IMR-90 (cell line): Measurements from ENCODE around the gene GALNT17. TPM values are rescaled to one million over a fixed set of nuclear protein-coding genes. Genes with fewer than 3 reads are reported as not detected.

Experiments
- ATAC-seq: fragments of 200-7000 bp; cut with Tn5 transposase; 2 replicates; pipeline ENCODE4 v1.9.1; 2020; ENCODE audit warnings: low read depth, mild to moderate bottlenecking, moderate library complexity
- BruUV-seq: library from RNA; stranded (reverse); fragments of 400-500 nt; replicated peaks from 2 replicates; lab custom pipeline; 2021; lab: Mats Ljungman, UMichigan
- CTCF ChIA-PET: fragments of 300-600 bp; formaldehyde crosslinking; extraction: SDS; loops from one replicate; lab custom pipeline; 2021; ENCODE audit warnings: antibody characterized with exemption; lab: Yijun Ruan, JAX
- POLR2A ChIA-PET: fragments of 300-600 bp; sonication (Branson Sonifier 250); formaldehyde crosslinking; loops from one replicate; lab custom pipeline; 2022; ENCODE audit warnings: antibody characterized with exemption; ENCODE audit not compliant: unreplicated experiment; lab: Charles Lee
- DNase-seq: peaks from one replicate; pipeline ENCODE4 v3.0.0; 2013
- H2AFZ ChIP-seq: replicated peaks from 2 replicates; pipeline ENCODE3; 2013; ENCODE audit warnings: low read length, mild to moderate bottlenecking; ENCODE audit not compliant: poor library complexity
- H2AK5ac ChIP-seq: 2 replicates; pipeline ENCODE4 v1.6.1; 2013; ENCODE audit warnings: low read depth, low read length, inconsistent platforms
- H2AK9ac ChIP-seq: replicated peaks from 2 replicates; pipeline ENCODE3; 2013; ENCODE audit warnings: mild to moderate bottlenecking, low read depth, low read length, moderate library complexity; ENCODE audit not compliant: poor library complexity
- H2BK120ac ChIP-seq: 2 replicates; pipeline ENCODE4 v1.6.1; 2013; ENCODE audit warnings: low read depth, low read length, inconsistent platforms
- H2BK15ac ChIP-seq: 3 replicates; pipeline ENCODE4 v1.6.1; 2013; ENCODE audit warnings: low read depth, low read length, inconsistent platforms
- H2BK20ac ChIP-seq: 2 replicates; pipeline ENCODE4 v1.6.1; 2013; ENCODE audit warnings: low read depth, mild to moderate bottlenecking, inconsistent platforms, low read length, moderate library complexity
- H2BK5ac ChIP-seq: 2 replicates; pipeline ENCODE4 v1.6.1; 2013; ENCODE audit warnings: mild to moderate bottlenecking, low read depth, low read length, inconsistent platforms; ENCODE audit not compliant: poor library complexity, severe bottlenecking
- H3K14ac ChIP-seq: replicated peaks from 2 replicates; pipeline ENCODE4 v1.6.1; 2013; ENCODE audit warnings: low read depth, low read length, inconsistent platforms
- H3K18ac ChIP-seq: 2 replicates; pipeline ENCODE4 v1.6.1; 2013; ENCODE audit warnings: low read depth, low read length, control low read depth
- H3K23ac ChIP-seq: 2 replicates; pipeline ENCODE4 v1.6.1; 2013; ENCODE audit warnings: low read depth, low read length, inconsistent platforms
- H3K27ac ChIP-seq: 2 replicates; pipeline ENCODE4 v1.5.1; 2013; ENCODE audit warnings: mild to moderate bottlenecking, control low read depth, low read length; ENCODE audit not compliant: insufficient read depth
- H3K27me3 ChIP-seq: 2 replicates; pipeline ENCODE4 v1.6.1; 2013; ENCODE audit warnings: low read length; ENCODE audit not compliant: control insufficient read depth, insufficient read depth
- H3K36me3 ChIP-seq: 2 replicates; pipeline ENCODE4 v1.6.1; 2013; ENCODE audit warnings: low read length, mixed read lengths; ENCODE audit not compliant: control insufficient read depth, insufficient read depth
- H3K4ac ChIP-seq: 2 replicates; pipeline ENCODE4 v1.6.1; 2013; ENCODE audit warnings: low read depth, low read length, inconsistent platforms
- H3K4me1 ChIP-seq: 2 replicates; pipeline ENCODE4 v1.6.1; 2013; ENCODE audit warnings: low read length, mixed read lengths; ENCODE audit not compliant: control insufficient read depth, insufficient read depth
- H3K4me2 ChIP-seq: 2 replicates; pipeline ENCODE4 v1.6.1; 2013; ENCODE audit warnings: low read depth, mild to moderate bottlenecking, control low read depth, low read length, moderate library complexity
- H3K4me3 ChIP-seq: 2 replicates; pipeline ENCODE4 v1.5.1; 2013; ENCODE audit warnings: low read depth, mild to moderate bottlenecking, control low read depth, low read length, moderate library complexity; ENCODE audit not compliant: insufficient read depth
- H3K56ac ChIP-seq: 2 replicates; pipeline ENCODE4 v1.6.1; 2013; ENCODE audit warnings: low read length, inconsistent platforms; ENCODE audit not compliant: insufficient read depth; ENCODE audit errors: extremely low read depth
- H3K79me1 ChIP-seq, 2 experiments: 2 replicates each; pipeline ENCODE4 v1.6.1; 2013; ENCODE audit warnings: low read length in 2 of 2, inconsistent platforms in 1 of 2, low read depth in 1 of 2
- H3K9ac ChIP-seq: 2 replicates; pipeline ENCODE4 v1.6.1; 2013; ENCODE audit warnings: low read depth, low read length, control low read depth
- H3K9me1 ChIP-seq: 2 replicates; pipeline ENCODE4 v1.6.1; 2013; ENCODE audit warnings: low read length, inconsistent platforms; ENCODE audit not compliant: insufficient read depth
- H3K9me3 ChIP-seq: 2 replicates; pipeline ENCODE4 v1.6.1; 2013; ENCODE audit warnings: low read length; ENCODE audit not compliant: control insufficient read depth, insufficient read depth
- H4K20me1 ChIP-seq: 2 replicates; pipeline ENCODE4 v1.6.1; 2013; ENCODE audit warnings: low read length, inconsistent platforms; ENCODE audit not compliant: insufficient read depth
- H4K5ac ChIP-seq: 2 replicates; pipeline ENCODE4 v1.6.1; 2013; ENCODE audit warnings: mild to moderate bottlenecking, low read depth, low read length, control low read depth
- H4K8ac ChIP-seq, 2 experiments: 2 replicates each; pipeline ENCODE4 v1.6.1; 2013; ENCODE audit warnings: low read depth in 2 of 2, low read length in 2 of 2, control low read depth in 1 of 2, inconsistent platforms in 1 of 2
- H4K91ac ChIP-seq: 2 replicates; pipeline ENCODE4 v1.6.1; 2013; ENCODE audit warnings: low read depth, low read length, inconsistent platforms; ENCODE audit not compliant: insufficient read depth
- BHLHE40 ChIP-seq: fragments of 150-350 bp; IDR thresholded peaks from 2 replicates; pipeline ENCODE4 v1.6.1; 2016; ENCODE audit warnings: mild to moderate bottlenecking, low read depth, low read length
- CEBPB ChIP-seq: IDR thresholded peaks from 2 replicates; pipeline ENCODE4 v1.6.1; 2012; ENCODE audit warnings: low read depth, low read length, improper control_type of control experiment
- CHD1 ChIP-seq: IDR thresholded peaks from 2 replicates; pipeline ENCODE4 v1.6.1; 2012; ENCODE audit warnings: low read depth, low read length, improper control_type of control experiment
- CTCF ChIP-seq: conservative IDR thresholded peaks from 2 replicates; pipeline ENCODE4 v1.5.1; 2012; ENCODE audit warnings: mild to moderate bottlenecking, low read depth, low read length, improper control_type of control experiment
- FOS ChIP-seq: fragments of 150-350 bp; IDR thresholded peaks from 2 replicates; pipeline ENCODE4 v1.6.1; 2016; ENCODE audit warnings: low read depth, low read length
- MAFK ChIP-seq: IDR thresholded peaks from 2 replicates; pipeline ENCODE4 v1.6.1; 2012; ENCODE audit warnings: low read depth, low read length, improper control_type of control experiment
- MAZ ChIP-seq: IDR thresholded peaks from 2 replicates; pipeline ENCODE4 v1.6.1; 2012; ENCODE audit warnings: low read depth, mild to moderate bottlenecking, low read length, improper control_type of control experiment, moderate library complexity, borderline replicate concordance
- MXI1 ChIP-seq: IDR thresholded peaks from 2 replicates; pipeline ENCODE4 v1.6.1; 2012; ENCODE audit warnings: low read depth, mild to moderate bottlenecking, low read length, moderate library complexity, borderline replicate concordance
- NFE2L2 ChIP-seq: fragments of 150-350 bp; IDR thresholded peaks from 2 replicates; pipeline ENCODE4 v1.6.1; 2016; ENCODE audit warnings: low read depth, mild to moderate bottlenecking, low read length
- POLR2A ChIP-seq: IDR thresholded peaks from 2 replicates; pipeline ENCODE4 v1.6.1; 2012; ENCODE audit warnings: mild to moderate bottlenecking, low read depth, low read length
- RAD21 ChIP-seq: IDR thresholded peaks from 2 replicates; pipeline ENCODE4 v1.6.1; 2012; ENCODE audit warnings: low read length, improper control_type of control experiment
- RCOR1 ChIP-seq: IDR thresholded peaks from 2 replicates; pipeline ENCODE4 v1.6.1; 2012; ENCODE audit warnings: mild to moderate bottlenecking, low read length, improper control_type of control experiment; ENCODE audit not compliant: insufficient replicate concordance
- RFX5 ChIP-seq: IDR thresholded peaks from 2 replicates; pipeline ENCODE4 v1.8.0; 2012; ENCODE audit warnings: low read depth, mild to moderate bottlenecking, low read length, moderate library complexity
- SMC3 ChIP-seq: fragments of 150-350 bp; IDR thresholded peaks from 2 replicates; pipeline ENCODE4 v1.6.1; 2016; ENCODE audit warnings: low read depth, mild to moderate bottlenecking, antibody characterized with exemption, low read length, moderate library complexity
- USF2 ChIP-seq: fragments of 150-350 bp; IDR thresholded peaks from 2 replicates; pipeline ENCODE4 v1.6.1; 2017; ENCODE audit warnings: mild to moderate bottlenecking, antibody characterized with exemption, low read length, low read depth
- WGBS, 2 experiments: methylation state at CpG; one replicate each; pipeline versions ENCODE4 v1.1.5 to v1.1.7; 2013; ENCODE audit warnings: missing lambda C conversion rate in 2 of 2; ENCODE audit not compliant: insufficient read length in 1 of 2; ENCODE audit errors: extremely low coverage in 2 of 2; 5-methylcytosine and 5-hydroxymethylcytosine counted together
- dilution Hi-C: fragments of 300-500 bp; cut with HindIII; formaldehyde crosslinking; loops from one replicate; pipeline ENCODE4 v1.14.3; 2018; ENCODE audit warnings: low sequenced_read_pairs; ENCODE audit not compliant: unreplicated experiment
- in situ Hi-C: fragments of 300-500 bp; cut with MboI; formaldehyde crosslinking; loops from 3 replicates; pipeline ENCODE4 v1.14.3; 2019; ENCODE audit warnings: low sequenced_read_pairs, inconsistent platforms, mixed read lengths
- intact Hi-C: fragments of 100-400 bp; cut with micrococcal nuclease; formaldehyde crosslinking; loops from 2 replicates; pipeline ENCODE4 v1.10.0; 2022
- polyA plus RNA-seq, 3 experiments: library from polyadenylated mRNA; depleted of rRNA; stranded (reverse); fragments of >200 nt; gene quantifications; 2 replicates each; pipeline ENCODE4 v1.2.3, GENCODE V29; 2012; ENCODE audit warnings: low replicate concordance in 1 of 3
- total RNA-seq: library from RNA; depleted of rRNA; stranded (reverse); fragments of >200 nt; gene quantifications from 2 replicates; pipeline ENCODE4 v1.2.3, GENCODE V29; 2012
- TF ChIP-seq, protein P1 (sequence below): fragments of 150-350 bp; IDR thresholded peaks from 2 replicates; pipeline ENCODE4 v1.6.1; 2016; ENCODE audit warnings: low read depth, mild to moderate bottlenecking, low read length, moderate library complexity, borderline replicate concordance

The GALNT17 gene
- total and polyA plus RNA-seq, 2 of the 4 experiments (the other 2 are of a cell fraction): not detected

DNA sequence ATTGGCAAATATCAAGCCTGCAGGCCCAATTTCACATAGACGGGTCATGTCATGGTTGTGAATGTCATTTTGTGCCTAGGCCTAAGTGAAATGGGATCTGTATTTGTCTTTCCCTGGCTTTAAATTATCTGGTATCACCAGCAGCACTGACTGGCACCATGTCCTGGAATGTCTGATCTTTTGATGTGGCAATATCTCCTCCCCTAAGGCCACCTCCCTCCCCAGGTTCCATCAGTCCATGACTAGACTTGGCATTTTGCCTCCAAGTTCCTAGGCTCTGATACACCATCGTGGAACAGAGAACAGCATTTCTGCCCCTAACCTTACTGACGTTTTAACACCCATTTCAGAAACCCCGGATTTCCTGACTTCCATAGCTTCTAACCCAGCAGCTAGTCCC is 513.9 kb downstream of the GALNT17 start:
- no peak overlapping the region for H3K4me3 ChIP-seq
- no peak overlapping the region for H2AK9ac ChIP-seq
- H3K36me3 ChIP-seq: no peaks in the 10 kb centered on the region
- H2AFZ ChIP-seq: no peak overlapping the region
- no peak overlapping the region for H4K5ac ChIP-seq
- ChIA-PET CTCF (no interaction called here), POLR2A (no interaction called here)
- H4K91ac ChIP-seq: no peak overlapping the region
- no peaks in the 10 kb centered on the region for H4K20me1 ChIP-seq
- DNase-seq (no peak), ATAC-seq (no peak)
- TF ChIP-seq SMC3 (no peak), RFX5 (no peak), NFE2L2 (no peak), CHD1 (no peak), CTCF (no peak), MAFK (no peak), RAD21 (no peak), MAZ (no peak), RCOR1 (no peak), CEBPB (no peak), POLR2A (no peak), BHLHE40 (no peak), MXI1 (no peak), USF2 (no peak), FOS (no peak)
- TF ChIP-seq, protein P1, sequence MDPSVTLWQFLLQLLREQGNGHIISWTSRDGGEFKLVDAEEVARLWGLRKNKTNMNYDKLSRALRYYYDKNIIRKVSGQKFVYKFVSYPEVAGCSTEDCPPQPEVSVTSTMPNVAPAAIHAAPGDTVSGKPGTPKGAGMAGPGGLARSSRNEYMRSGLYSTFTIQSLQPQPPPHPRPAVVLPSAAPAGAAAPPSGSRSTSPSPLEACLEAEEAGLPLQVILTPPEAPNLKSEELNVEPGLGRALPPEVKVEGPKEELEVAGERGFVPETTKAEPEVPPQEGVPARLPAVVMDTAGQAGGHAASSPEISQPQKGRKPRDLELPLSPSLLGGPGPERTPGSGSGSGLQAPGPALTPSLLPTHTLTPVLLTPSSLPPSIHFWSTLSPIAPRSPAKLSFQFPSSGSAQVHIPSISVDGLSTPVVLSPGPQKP: no peak
- H3K9ac ChIP-seq: no peak overlapping the region
- no peak overlapping the region for H3K4me2 ChIP-seq
- no peak overlapping the region for H3K23ac ChIP-seq
- peaks cover 22% of the 10 kb centered on the region for H3K9me3 ChIP-seq
- no peaks in the 10 kb centered on the region for H3K4me1 ChIP-seq
- H2BK5ac ChIP-seq: no peak overlapping the region
- H2BK15ac ChIP-seq: no peak overlapping the region
- no peak overlapping the region for H3K56ac ChIP-seq
- dilution Hi-C loops (no loop called here), in situ Hi-C loops (no loop called here), intact Hi-C loops (no loop called here)
- BruUV-seq: no TSS peak
- no peak overlapping the region for H2BK120ac ChIP-seq
- no peak overlapping the region for H4K8ac ChIP-seq
- H3K27me3 ChIP-seq: no peaks in the 10 kb centered on the region
- H3K79me1 ChIP-seq: no peaks in the 10 kb centered on the region
- H2AK5ac ChIP-seq: no peak overlapping the region
- WGBS, 2 experiments: 0% methylated on average over 1 of the region's 4 CpGs; no CpG with 5 or more reads in 1 of the 2 experiments
- H3K4ac ChIP-seq: no peak overlapping the region
- no peak overlapping the region for H3K27ac ChIP-seq
- no peak overlapping the region for H3K18ac ChIP-seq
- no peak overlapping the region for H3K14ac ChIP-seq
- H2BK20ac ChIP-seq: no peak overlapping the region
- H3K9me1 ChIP-seq: no peaks in the 10 kb centered on the region
